ENCODE data around the gene CPPED1.

CPPED1 gene

GRCh38 chr16:12639044-12639443 is 164.6 kb downstream of the CPPED1 start:
- H3K4me1 Mint-ChIP-seq = no peaks in the 10 kb centered on the region
- no peak overlapping the region for H3K4me3 Mint-ChIP-seq
- no peaks in the 10 kb centered on the region for H3K36me3 Mint-ChIP-seq (ENCODE audit: low read depth)
- H3K27me3 Mint-ChIP-seq (ENCODE audit: low read depth) = peaks cover 10% of the 10 kb centered on the region
- no peak overlapping the region for H3K27ac Mint-ChIP-seq
- no peak for TF ChIP-seq CTCF (IDR thresholded peaks at IDR 0.05; ENCODE audit: unreplicated experiment in 3 of 3)
- H3K9me3 Mint-ChIP-seq = peaks cover 2% of the 10 kb centered on the region

- Mint-ChIP-seq H3K4me3 (no peak overlapping the region), H3K9me3 (peaks cover 2% of the 10 kb centered on the region), H3K4me1 (no peaks in the 10 kb centered on the region), H3K27me3 (ENCODE audit: low read depth) (peaks cover 16% of the 10 kb centered on the region), H3K27ac (no peak overlapping the region), H3K36me3 (ENCODE audit: low read depth) (no peaks in the 10 kb centered on the region)
- TF ChIP-seq CTCF (IDR thresholded peaks at IDR 0.05; ENCODE audit: unreplicated experiment in 3 of 3) = no peak
Observed at GRCh38 chr16:12637002-12637401, 166.7 kb downstream of the CPPED1 start.

- no peak for TF ChIP-seq CTCF (IDR thresholded peaks at IDR 0.05; ENCODE audit: unreplicated experiment in 3 of 3)
- Mint-ChIP-seq H3K4me3 (no peak overlapping the region), H3K27ac (no peak overlapping the region), H3K36me3 (ENCODE audit: low read depth) (no peaks in the 10 kb centered on the region), H3K4me1 (no peaks in the 10 kb centered on the region), H3K9me3 (no peaks in the 10 kb centered on the region), H3K27me3 (ENCODE audit: low read depth) (peaks cover 24% of the 10 kb centered on the region)
Observed at GRCh38 chr16:12629271-12629670, 174.4 kb downstream of the CPPED1 start.

DNA sequence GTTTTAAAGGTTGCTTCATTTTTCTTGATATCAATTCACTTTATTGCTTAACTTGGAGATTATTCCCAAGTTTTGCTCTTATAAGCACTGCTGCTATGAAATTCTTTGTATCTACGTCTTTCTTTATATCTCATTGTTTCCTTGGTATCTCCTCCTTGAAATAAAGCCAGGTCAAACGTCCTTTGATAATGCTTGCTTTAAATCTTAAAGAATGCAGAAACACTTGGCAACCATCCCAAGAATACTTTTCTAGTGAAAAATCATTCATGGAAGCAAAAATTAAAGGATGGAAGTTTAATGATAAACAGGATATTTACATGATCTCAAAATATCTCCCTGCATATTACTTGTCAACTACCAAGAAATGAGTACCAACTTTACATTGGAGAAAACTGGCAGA is 175.2 kb downstream of the CPPED1 start:
- peaks cover 17% of the 10 kb centered on the region for H3K27me3 Mint-ChIP-seq (ENCODE audit: low read depth)
- H3K4me3 Mint-ChIP-seq = no peak overlapping the region
- TF ChIP-seq CTCF (IDR thresholded peaks at IDR 0.05; ENCODE audit: unreplicated experiment in 3 of 3) = no peak
- no peaks in the 10 kb centered on the region for H3K36me3 Mint-ChIP-seq (ENCODE audit: low read depth)
- no peaks in the 10 kb centered on the region for H3K9me3 Mint-ChIP-seq
- no peak overlapping the region for H3K27ac Mint-ChIP-seq
- no peaks in the 10 kb centered on the region for H3K4me1 Mint-ChIP-seq

DNA sequence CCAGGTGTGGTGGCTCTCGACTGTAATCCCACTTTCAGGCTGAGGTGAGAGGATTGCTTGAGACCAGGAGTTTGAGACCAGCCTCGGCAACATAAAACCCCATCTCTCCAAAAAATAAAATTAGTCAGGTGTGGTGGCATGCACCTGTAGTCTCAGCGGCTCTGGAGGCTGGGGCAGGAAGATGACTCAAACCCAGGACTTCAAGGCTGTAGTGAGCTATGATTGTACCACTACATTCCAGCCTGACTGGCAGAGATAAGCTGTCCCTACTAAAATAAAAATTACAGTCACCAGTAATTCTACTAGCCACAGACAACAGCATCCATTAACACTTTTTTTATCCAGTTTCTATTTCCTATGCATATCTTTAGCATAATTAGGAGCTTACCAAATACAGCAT is 176.3 kb downstream of the CPPED1 start:
- H3K27ac Mint-ChIP-seq = no peak overlapping the region
- no peak overlapping the region for H3K4me3 Mint-ChIP-seq
- no peaks in the 10 kb centered on the region for H3K9me3 Mint-ChIP-seq
- peaks cover 13% of the 10 kb centered on the region for H3K27me3 Mint-ChIP-seq (ENCODE audit: low read depth)
- no peak for TF ChIP-seq CTCF (IDR thresholded peaks at IDR 0.05; ENCODE audit: unreplicated experiment in 3 of 3)
- H3K4me1 Mint-ChIP-seq = no peaks in the 10 kb centered on the region
- H3K36me3 Mint-ChIP-seq (ENCODE audit: low read depth) = no peaks in the 10 kb centered on the region

GRCh38 chr16:12626411-12626810 is 177.3 kb downstream of the CPPED1 start:
- H3K4me1 Mint-ChIP-seq = no peaks in the 10 kb centered on the region
- no peak overlapping the region for H3K27ac Mint-ChIP-seq
- TF ChIP-seq CTCF (IDR thresholded peaks at IDR 0.05; ENCODE audit: unreplicated experiment in 3 of 3) = no peak
- H3K27me3 Mint-ChIP-seq (ENCODE audit: low read depth) = peaks cover 13% of the 10 kb centered on the region
- H3K4me3 Mint-ChIP-seq = no peak overlapping the region
- H3K36me3 Mint-ChIP-seq (ENCODE audit: low read depth) = no peaks in the 10 kb centered on the region
- no peaks in the 10 kb centered on the region for H3K9me3 Mint-ChIP-seq
